ENCODE measurements around the gene MPPE1. TPM values are rescaled to one million over a fixed set of nuclear protein-coding genes. Genes with fewer than 3 reads are reported as not detected.

Gene MPPE1
- total RNA-seq, 4 donors from 2014 or later = 24.7 to 83.4 (median 55.8) TPM

- in situ Hi-C loops (cut with MboI; ENCODE audit: low pct_ligation_motif_present in 1 of 4, low pct_unique_long_range_greater_than_20kb in 1 of 4, low sequenced_read_pairs in 3 of 4) = no loop called here
- DNase-seq = no peak
- no peak overlapping the region for H3K4me3 ChIP-seq
- peaks cover 0 to 27% (median 4%) of the 10 kb centered on the region in 4 donors for H3K36me3 ChIP-seq
- intact Hi-C loops (cut with DNase I; ENCODE audit: low total_unique reads) = no loop called here
- TF ChIP-seq EP300 (IDR thresholded peaks at IDR 0.05; ENCODE audit: low read depth) (no peak), POLR2A (IDR thresholded peaks at IDR 0.05) (no peak), POLR2AphosphoS5 (IDR thresholded peaks at IDR 0.05) (no peak)
- TF ChIP-seq, protein P1, sequence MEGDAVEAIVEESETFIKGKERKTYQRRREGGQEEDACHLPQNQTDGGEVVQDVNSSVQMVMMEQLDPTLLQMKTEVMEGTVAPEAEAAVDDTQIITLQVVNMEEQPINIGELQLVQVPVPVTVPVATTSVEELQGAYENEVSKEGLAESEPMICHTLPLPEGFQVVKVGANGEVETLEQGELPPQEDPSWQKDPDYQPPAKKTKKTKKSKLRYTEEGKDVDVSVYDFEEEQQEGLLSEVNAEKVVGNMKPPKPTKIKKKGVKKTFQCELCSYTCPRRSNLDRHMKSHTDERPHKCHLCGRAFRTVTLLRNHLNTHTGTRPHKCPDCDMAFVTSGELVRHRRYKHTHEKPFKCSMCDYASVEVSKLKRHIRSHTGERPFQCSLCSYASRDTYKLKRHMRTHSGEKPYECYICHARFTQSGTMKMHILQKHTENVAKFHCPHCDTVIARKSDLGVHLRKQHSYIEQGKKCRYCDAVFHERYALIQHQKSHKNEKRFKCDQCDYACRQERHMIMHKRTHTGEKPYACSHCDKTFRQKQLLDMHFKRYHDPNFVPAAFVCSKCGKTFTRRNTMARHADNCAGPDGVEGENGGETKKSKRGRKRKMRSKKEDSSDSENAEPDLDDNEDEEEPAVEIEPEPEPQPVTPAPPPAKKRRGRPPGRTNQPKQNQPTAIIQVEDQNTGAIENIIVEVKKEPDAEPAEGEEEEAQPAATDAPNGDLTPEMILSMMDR (IDR thresholded peaks at IDR 0.05) = no peak
- 79% methylated on average over 12 of the region's 12 CpGs; no CpG with 5 or more reads in 1 of the 2 donors for WGBS, 2 donors (ENCODE audit: low coverage in 1 of 2)
- no peaks in the 10 kb centered on the region for H3K9me3 ChIP-seq
- H3K27me3 ChIP-seq = no peaks in the 10 kb centered on the region
- H3K27ac ChIP-seq = peak overlapping the region in 3 of 4 donors; percentile 13 to 42 (median 30)
- peaks cover 0 to 23% (median 11%) of the 10 kb centered on the region in 4 donors for H3K4me1 ChIP-seq
Measured at GRCh38 chr18:11884396-11885030, 23.6 kb downstream of the MPPE1 start.

- H3K4me1 ChIP-seq = peaks cover 0 to 23% (median 10%) of the 10 kb centered on the region in 4 donors
- H3K27ac ChIP-seq = no peak overlapping the region
- in situ Hi-C loops (cut with MboI; ENCODE audit: low pct_ligation_motif_present in 1 of 4, low pct_unique_long_range_greater_than_20kb in 1 of 4, low sequenced_read_pairs in 3 of 4) = no loop called here
- peaks cover 0 to 17% (median 4%) of the 10 kb centered on the region in 4 donors for H3K36me3 ChIP-seq
- DNase-seq = no peak
- no peaks in the 10 kb centered on the region for H3K9me3 ChIP-seq
- no peak overlapping the region for H3K4me3 ChIP-seq
- no peaks in the 10 kb centered on the region for H3K27me3 ChIP-seq
- 45 to 50% methylated on average over 1 of the region's 1 CpG for WGBS, 2 donors (ENCODE audit: low coverage in 1 of 2)
- intact Hi-C loops (cut with DNase I; ENCODE audit: low total_unique reads) = no loop called here
- TF ChIP-seq POLR2A (IDR thresholded peaks at IDR 0.05) (no peak), POLR2AphosphoS5 (IDR thresholded peaks at IDR 0.05) (no peak), EP300 (IDR thresholded peaks at IDR 0.05; ENCODE audit: low read depth) (no peak)
- TF ChIP-seq, protein P1 (IDR thresholded peaks at IDR 0.05) = no peak
Measured at GRCh38 chr18:11883153-11883552, 25.0 kb downstream of the MPPE1 start.

GRCh38 chr18:11882636-11883035, 25.5 kb downstream of the MPPE1 start:
- peaks cover 0 to 14% (median 4%) of the 10 kb centered on the region in 4 donors for H3K36me3 ChIP-seq
- in situ Hi-C loops (cut with MboI; ENCODE audit: low pct_ligation_motif_present in 1 of 4, low pct_unique_long_range_greater_than_20kb in 1 of 4, low sequenced_read_pairs in 3 of 4) (no loop called here), intact Hi-C loops (cut with DNase I; ENCODE audit: low total_unique reads) (no loop called here)
- WGBS, 2 donors (ENCODE audit: low coverage in 1 of 2) = 60 to 100% methylated on average over 1 to 4 of the region's 4 CpGs
- peaks cover 0 to 18% (median 6%) of the 10 kb centered on the region in 4 donors for H3K4me1 ChIP-seq
- no peak for DNase-seq
- no peak overlapping the region for H3K4me3 ChIP-seq
- no peak for TF ChIP-seq POLR2AphosphoS5 (IDR thresholded peaks at IDR 0.05)
- no peak for TF ChIP-seq EP300 (IDR thresholded peaks at IDR 0.05; ENCODE audit: low read depth)
- TF ChIP-seq POLR2A (IDR thresholded peaks at IDR 0.05) = no peak
- TF ChIP-seq, protein P1 (IDR thresholded peaks at IDR 0.05) = no peak
- H3K27me3 ChIP-seq = no peaks in the 10 kb centered on the region
- H3K27ac ChIP-seq = no peak overlapping the region
- no peaks in the 10 kb centered on the region for H3K9me3 ChIP-seq

DNA sequence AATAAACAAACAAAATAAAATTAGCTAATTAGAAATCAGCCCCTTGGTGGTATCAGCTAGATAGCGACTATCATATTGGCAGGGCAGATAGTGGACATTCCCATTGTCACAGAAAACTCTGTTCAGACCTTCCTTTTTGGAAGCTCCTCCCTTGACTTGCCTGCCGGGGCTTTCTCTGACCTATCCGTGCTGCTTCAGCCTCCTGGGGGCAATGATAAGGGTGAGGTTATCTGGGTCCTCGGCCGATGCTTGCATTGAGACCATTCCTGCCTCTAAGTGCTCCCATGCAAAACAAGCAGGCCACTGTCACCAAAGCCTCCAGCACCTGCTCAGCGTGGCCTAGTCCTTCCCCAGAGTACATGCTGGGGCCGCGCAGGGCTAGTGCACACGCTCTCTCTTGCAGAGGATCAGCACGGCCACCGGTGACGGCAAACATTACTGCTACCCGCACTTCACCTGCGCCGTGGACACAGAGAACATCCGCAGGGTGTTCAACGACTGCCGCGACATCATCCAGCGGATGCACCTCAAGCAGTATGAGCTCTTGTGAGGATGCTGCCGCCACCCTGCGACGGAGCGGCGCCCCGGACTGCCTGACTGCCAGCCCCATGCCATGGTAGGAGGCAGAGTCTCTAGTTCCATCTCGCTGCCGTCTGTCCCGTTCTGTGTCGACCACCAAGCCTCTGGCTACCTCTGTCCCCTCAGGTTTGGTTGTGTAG, 27.4 kb downstream of the MPPE1 start:
- Histone ChIP-seq H3K9me3 (no peaks in the 10 kb centered on the region), H3K27ac (no peak overlapping the region), H3K4me1 (peaks cover 0 to 5% (median 3%) of the 10 kb centered on the region in 4 donors), H3K27me3 (no peaks in the 10 kb centered on the region), H3K4me3 (no peak overlapping the region), H3K36me3 (peaks cover 0 to 7% (median 0%) of the 10 kb centered on the region in 4 donors)
- intact Hi-C loops (cut with DNase I; ENCODE audit: low total_unique reads) = no loop called here
- no peak for DNase-seq
- in situ Hi-C loops (cut with MboI; ENCODE audit: low pct_ligation_motif_present in 1 of 4, low pct_unique_long_range_greater_than_20kb in 1 of 4, low sequenced_read_pairs in 3 of 4) = no loop called here
- WGBS, 2 donors (ENCODE audit: low coverage in 1 of 2) = 95 to 96% methylated on average over 8 to 30 of the region's 30 CpGs
- TF ChIP-seq, protein P1 (IDR thresholded peaks at IDR 0.05) = no peak
- TF ChIP-seq POLR2AphosphoS5 (IDR thresholded peaks at IDR 0.05) (no peak), EP300 (IDR thresholded peaks at IDR 0.05; ENCODE audit: low read depth) (no peak), POLR2A (IDR thresholded peaks at IDR 0.05) (no peak)
